HCT116 (cell line): ENCODE results near the gene NHP2. TPM values are rescaled to one million over a fixed set of nuclear protein-coding genes. Genes with fewer than 3 reads are reported as not detected.
A peak's percentile ranks its signal among the peaks of the same experiment; 100 is the strongest.

Source experiments
- ATAC-seq: fragments of 200-7000 bp; cut with Tn5 transposase; 2 replicates; pipeline ENCODE4 v1.9.1; 2020; ENCODE audit warnings: mild to moderate bottlenecking, moderate library complexity
- BruUV-seq: library from RNA; stranded (reverse); fragments of 400-500 nt; replicated peaks from 2 replicates; lab custom pipeline; 2021; lab: Mats Ljungman, UMichigan
- CTCF ChIA-PET: fragments of 300-600 bp; sonication (Branson Sonifier 250); formaldehyde crosslinking; loops from one replicate; lab custom pipeline; 2021; ENCODE audit warnings: antibody characterized with exemption; lab: Charles Lee
- POLR2A ChIA-PET: fragments of 300-600, 350-600 bp; sonication (Branson Sonifier 250); formaldehyde crosslinking; loops from one replicate; lab custom pipeline; 2021; ENCODE audit warnings: antibody characterized with exemption; lab: Charles Lee
- RAD21 ChIA-PET, 2 experiments: fragments of 300-600 bp; sonication (Branson Sonifier 250); formaldehyde crosslinking; loops; one replicate each; lab custom pipeline; 2023; ENCODE audit warnings: low total read pairs in 2 of 2; ENCODE audit not compliant: uncharacterized antibody in 2 of 2, unreplicated experiment in 2 of 2, low non-redundant PET in 1 of 2; lab: Charles Lee
- DNase-seq: peaks from one replicate; pipeline ENCODE4 v3.0.0-alpha.2; 2010; ENCODE audit warnings: low read depth, low spot score
- H2AFZ ChIP-seq: fragments of 200-600 bp; shearing (Covaris generic), sonication (generic); 2 replicates; pipeline ENCODE4 v1.6.1; 2017; ENCODE audit warnings: low read depth, mixed run types, mixed read lengths, antibody characterized with exemption, low read length; ENCODE audit not compliant: poor library complexity, severe bottlenecking
- H3K27ac ChIP-seq: 2 replicates; pipeline ENCODE4 v1.5.1; 2012; ENCODE audit warnings: low read depth, low read length
- H3K27me3 ChIP-seq: fragments of 200-600 bp; sonication (generic); 2 replicates; pipeline ENCODE4 v1.6.1; 2016; ENCODE audit warnings: mixed run types, low read length, mixed read lengths; ENCODE audit not compliant: insufficient read depth
- H3K36me3 ChIP-seq, 2 experiments: fragments of 200-500 bp in 1 of 2; fragments of 200-600 bp in 1 of 2; sonication (Bioruptor generic) in 1 of 2; sonication (generic) in 1 of 2; 2 replicates each; pipeline versions ENCODE4 v1.5.1 to v1.6.1; 2014 to 2016; ENCODE audit warnings: low read length in 2 of 2, inconsistent platforms in 1 of 2, mixed read lengths in 1 of 2, mixed run types in 1 of 2; ENCODE audit not compliant: insufficient read depth in 2 of 2, control insufficient read depth in 1 of 2
- H3K4me1 ChIP-seq, 2 experiments: fragments of 200-600 bp in 1 of 2; sonication (generic) in 1 of 2; 2 replicates each; pipeline versions ENCODE4 v1.5.1 to v1.6.1; 2012 to 2017; ENCODE audit warnings: low read length in 2 of 2, inconsistent platforms in 1 of 2, mild to moderate bottlenecking in 1 of 2, mixed read lengths in 1 of 2, mixed run types in 1 of 2, moderate library complexity in 1 of 2; ENCODE audit not compliant: insufficient read depth in 2 of 2, control insufficient read depth in 1 of 2
- H3K4me2 ChIP-seq: fragments of 200-600 bp; sonication (generic); 2 replicates; pipeline ENCODE4 v1.6.1; 2017; ENCODE audit warnings: mixed run types, low read length, mixed read lengths
- H3K4me3 ChIP-seq, 2 experiments: fragments of 200-600 bp in 1 of 2; sonication (generic) in 1 of 2; replicated peaks in 1 of 2; 2 replicates each; pipeline ENCODE4 v1.5.1; 2011 to 2016; ENCODE audit warnings: low read length in 2 of 2, control low read depth in 1 of 2, low read depth in 1 of 2, mild to moderate bottlenecking in 1 of 2, mixed read lengths in 1 of 2, mixed run types in 1 of 2
- H3K79me2 ChIP-seq: fragments of 200-600 bp; sonication (generic); 2 replicates; pipeline ENCODE4 v1.6.1; 2017; ENCODE audit warnings: mild to moderate bottlenecking, mixed run types, low read length, moderate library complexity, mixed read lengths; ENCODE audit not compliant: insufficient read depth
- H3K9ac ChIP-seq: fragments of 200-600 bp; sonication (generic); 2 replicates; pipeline ENCODE4 v1.6.1; 2016; ENCODE audit warnings: low read length, mixed read lengths
- H3K9me2 ChIP-seq: fragments of 200-600 bp; sonication (generic), shearing (Covaris generic); 2 replicates; pipeline ENCODE4 v1.6.1; 2017; ENCODE audit warnings: mixed run types, mild to moderate bottlenecking, moderate library complexity; ENCODE audit not compliant: insufficient read depth
- H3K9me3 ChIP-seq, 2 experiments: fragments of 200-500 bp in 1 of 2; fragments of 200-600 bp in 1 of 2; sonication (Bioruptor generic) in 1 of 2; sonication (generic) in 1 of 2; 2 replicates each; pipeline ENCODE4 v1.6.1; 2014 to 2017; ENCODE audit warnings: low read length in 2 of 2, mixed read lengths in 2 of 2, inconsistent platforms in 1 of 2, low read depth in 1 of 2, mild to moderate bottlenecking in 1 of 2, mixed run types in 1 of 2, moderate library complexity in 1 of 2; ENCODE audit not compliant: control insufficient read depth in 1 of 2, insufficient read depth in 1 of 2
- H4K20me1 ChIP-seq: fragments of 200-600 bp; sonication (generic), shearing (Covaris generic); 2 replicates; pipeline ENCODE4 v1.6.1; 2017; ENCODE audit warnings: mixed run types, mild to moderate bottlenecking, moderate library complexity; ENCODE audit not compliant: insufficient read depth
- CBX3 ChIP-seq: IDR thresholded peaks from 2 replicates; pipeline ENCODE4 v1.6.1; 2012; ENCODE audit warnings: low read depth
- CEBPB ChIP-seq: IDR thresholded peaks from 2 replicates; pipeline ENCODE4 v1.6.1; 2012; ENCODE audit warnings: low read depth
- EGR1 ChIP-seq: IDR thresholded peaks from 2 replicates; pipeline ENCODE4 v1.6.1; 2012; ENCODE audit warnings: low read depth
- ELF1 ChIP-seq: IDR thresholded peaks from 2 replicates; pipeline ENCODE4 v1.6.1; 2012; ENCODE audit warnings: low read depth, borderline replicate concordance
- FOSL1 ChIP-seq: IDR thresholded peaks from 2 replicates; pipeline ENCODE4 v1.6.1; 2012; ENCODE audit warnings: low read depth
- JUND ChIP-seq: IDR thresholded peaks from 2 replicates; pipeline ENCODE4 v1.6.1; 2012
- POLR2A ChIP-seq: IDR thresholded peaks from 2 replicates; pipeline ENCODE4 v1.7.0; 2011; ENCODE audit warnings: borderline replicate concordance; ENCODE audit not compliant: insufficient read depth, insufficient read length; ENCODE audit errors: extremely low read depth
- SIN3A ChIP-seq: IDR thresholded peaks from 2 replicates; pipeline ENCODE4 v1.6.1; 2012; ENCODE audit warnings: low read depth
- intact Hi-C: fragments of 100-400 bp; cut with micrococcal nuclease; formaldehyde crosslinking; loops from 2 replicates; pipeline ENCODE4 v1.10.0; 2022
- total RNA-seq: library from RNA; stranded (reverse); gene quantifications from one replicate; pipeline ENCODE4 v1.2.1, GENCODE V29; 2021; ENCODE audit not compliant: unreplicated experiment
- TF ChIP-seq, protein P1 (sequence below): IDR thresholded peaks from 2 replicates; pipeline ENCODE4 v1.6.1; 2012
- TF ChIP-seq, protein P2 (sequence below): IDR thresholded peaks from 2 replicates; pipeline ENCODE4 v1.6.1; 2012

Gene NHP2
- total RNA-seq, 1 experiment from 2014 or later: 260 TPM

DNA sequence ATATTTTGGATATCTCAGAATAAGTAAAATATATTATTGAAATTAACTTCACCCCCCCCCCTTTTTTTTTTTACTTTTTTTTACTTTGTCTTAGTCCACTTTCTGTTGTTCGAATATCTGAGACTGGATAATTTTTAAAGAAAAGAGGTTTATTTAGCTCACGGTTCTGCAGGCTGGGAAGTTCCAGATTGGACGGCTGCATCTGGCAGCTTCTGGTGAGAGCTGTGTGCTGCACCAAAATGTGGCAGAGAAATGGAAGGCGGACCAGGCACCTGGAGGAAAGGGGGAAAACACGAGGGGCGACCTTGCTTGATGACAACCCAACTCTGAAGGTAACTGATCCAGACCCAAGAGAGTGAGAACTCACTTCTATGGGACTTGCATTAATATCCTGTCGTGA lies 39.1 kb upstream of the NHP2 start:
- intact Hi-C loops: no loop called here
- no peaks in the 10 kb centered on the region for H3K79me2 ChIP-seq
- H3K27ac ChIP-seq: no peak overlapping the region
- no TSS peak for BruUV-seq
- RAD21 ChIA-PET: no interaction called here
- no peak overlapping the region for H3K4me3 ChIP-seq
- no peak overlapping the region for H2AFZ ChIP-seq
- peaks cover 0 to 3% of the 10 kb centered on the region in 2 experiments; a peak in 1 of 4 replicates for H3K9me3 ChIP-seq
- H3K27me3 ChIP-seq: no peaks in the 10 kb centered on the region
- TF ChIP-seq JUND (no peak), CBX3 (0 out of 2 replicates have a peak, but pooled peaks have one; percentile 28), ELF1 (no peak), SIN3A (no peak), FOSL1 (no peak)
- TF ChIP-seq, protein P1, sequence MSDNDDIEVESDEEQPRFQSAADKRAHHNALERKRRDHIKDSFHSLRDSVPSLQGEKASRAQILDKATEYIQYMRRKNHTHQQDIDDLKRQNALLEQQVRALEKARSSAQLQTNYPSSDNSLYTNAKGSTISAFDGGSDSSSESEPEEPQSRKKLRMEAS: no peak
- no peak overlapping the region for H3K9ac ChIP-seq
- H3K4me1 ChIP-seq: no peaks in the 10 kb centered on the region
- no peaks in the 10 kb centered on the region for H3K9me2 ChIP-seq
- ATAC-seq: no peak
- H3K4me2 ChIP-seq: no peak overlapping the region
- DNase-seq: no peak
- H3K36me3 ChIP-seq: no peaks in the 10 kb centered on the region
- no peaks in the 10 kb centered on the region for H4K20me1 ChIP-seq
- CTCF ChIA-PET: no interaction called here
- POLR2A ChIA-PET: no interaction called here

DNA sequence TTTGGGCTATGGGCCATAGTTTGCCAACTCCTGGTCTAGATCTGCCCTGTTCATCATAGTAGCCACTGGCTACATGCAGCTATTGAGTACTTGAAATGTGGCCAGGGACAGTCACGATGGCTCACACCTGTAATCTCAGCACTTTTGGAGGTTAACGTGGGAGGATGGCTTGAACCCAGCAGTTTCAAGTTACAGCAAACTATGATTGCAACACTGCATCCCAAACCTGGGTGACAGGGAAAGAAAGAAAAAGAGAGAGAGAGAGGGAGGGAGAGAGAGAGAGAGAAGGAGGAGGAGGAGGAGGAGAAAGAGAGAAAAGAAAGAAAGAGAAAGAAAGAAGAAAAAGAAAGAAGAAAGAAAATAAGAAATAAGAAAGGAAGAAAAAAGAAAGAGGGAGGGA lies 38.6 kb upstream of the NHP2 start:
- Histone ChIP-seq H3K9ac (no peak overlapping the region), H3K27me3 (no peaks in the 10 kb centered on the region), H2AFZ (no peak overlapping the region), H3K4me2 (no peak overlapping the region), H3K79me2 (no peaks in the 10 kb centered on the region), H4K20me1 (no peaks in the 10 kb centered on the region), H3K4me1 (no peaks in the 10 kb centered on the region), H3K27ac (no peak overlapping the region), H3K36me3 (no peaks in the 10 kb centered on the region), H3K4me3 (no peak overlapping the region), H3K9me3 (peaks cover 0 to 3% of the 10 kb centered on the region in 2 experiments; a peak in 1 of 4 replicates), H3K9me2 (no peaks in the 10 kb centered on the region)
- ChIA-PET CTCF (no interaction called here), RAD21 (no interaction called here), POLR2A (no interaction called here)
- TF ChIP-seq CEBPB (peak; percentile 79), POLR2A (no peak), EGR1 (peak; percentile 36; the same call in 1 of the 2 replicates), SIN3A (no peak)
- TF ChIP-seq, protein P2, sequence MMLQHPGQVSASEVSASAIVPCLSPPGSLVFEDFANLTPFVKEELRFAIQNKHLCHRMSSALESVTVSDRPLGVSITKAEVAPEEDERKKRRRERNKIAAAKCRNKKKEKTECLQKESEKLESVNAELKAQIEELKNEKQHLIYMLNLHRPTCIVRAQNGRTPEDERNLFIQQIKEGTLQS: no peak
- BruUV-seq: no TSS peak
- ATAC-seq (no peak), DNase-seq (no peak)
- intact Hi-C loops: no loop called here
